Stimulated activated CD4-positive, alpha-beta T cell treated with anti-CD3 and anti-CD28 coated beads, TNF-alpha, amount 100 ng/mL, for 1 hour (primary cell): Measurements from ENCODE around the gene IL23R.
"Not testable (repeated sequence)": the region's sequence is repeated elsewhere in the genome, so short reads cannot be mapped to it uniquely, and the experiment has no call there.

Experiments
- DNase-seq, 3 donors: peaks; one replicate each; pipeline ENCODE4 v3.0.0-alpha.2; 2020; ENCODE audit warnings: low read depth in 3 of 3, low spot score in 1 of 3

IL23R gene

DNA sequence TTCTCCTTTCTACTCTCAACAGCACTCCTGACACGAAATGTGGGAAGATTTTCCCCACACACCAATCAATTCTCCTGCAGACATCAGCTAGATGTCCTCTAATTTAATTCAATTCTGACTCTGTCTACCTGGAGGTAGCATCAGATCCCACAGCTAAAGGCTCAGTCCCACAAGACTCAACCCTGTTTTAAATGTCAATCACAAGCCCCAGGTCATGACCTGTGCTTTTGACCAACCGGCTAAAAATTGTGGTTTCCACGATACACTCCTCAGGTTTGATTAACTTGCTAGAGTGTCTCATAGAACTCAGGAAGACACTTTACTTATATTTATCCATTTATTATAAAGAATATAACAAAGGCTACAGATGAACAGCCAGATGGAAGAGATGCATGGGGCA is 27.4 kb downstream of the IL23R start:
- DNase-seq: no peak

DNA sequence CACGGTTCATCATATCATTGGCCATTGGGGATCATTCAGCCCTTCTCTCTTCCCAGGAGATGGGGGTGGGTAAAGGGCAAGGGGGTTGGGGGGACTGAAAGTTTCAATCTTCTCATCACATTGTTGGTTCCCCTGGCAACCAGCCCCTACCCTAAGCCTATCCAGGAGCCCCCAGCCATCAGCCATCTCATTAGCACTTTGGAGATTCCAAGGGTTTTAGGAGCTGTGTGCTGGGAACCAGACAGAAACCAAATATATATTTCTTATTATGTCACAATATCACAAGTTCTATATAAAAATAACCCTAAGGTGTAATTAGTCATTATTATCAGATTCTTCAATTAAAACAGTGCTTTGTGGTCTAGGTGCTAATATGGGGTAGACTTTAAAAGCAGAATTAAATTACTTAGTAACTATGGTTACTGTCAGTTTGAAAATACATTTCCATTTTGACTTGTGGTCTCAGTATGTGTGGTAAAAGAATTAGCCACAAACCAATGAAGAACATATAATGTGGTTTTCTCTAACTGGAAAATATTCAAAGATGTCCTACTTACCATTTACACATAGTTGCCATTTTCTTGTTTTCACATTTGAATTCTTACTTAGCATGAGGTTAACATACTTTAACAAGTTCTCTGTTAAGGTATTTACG is 28.1 kb downstream of the IL23R start:
- DNase-seq: no peak

DNA sequence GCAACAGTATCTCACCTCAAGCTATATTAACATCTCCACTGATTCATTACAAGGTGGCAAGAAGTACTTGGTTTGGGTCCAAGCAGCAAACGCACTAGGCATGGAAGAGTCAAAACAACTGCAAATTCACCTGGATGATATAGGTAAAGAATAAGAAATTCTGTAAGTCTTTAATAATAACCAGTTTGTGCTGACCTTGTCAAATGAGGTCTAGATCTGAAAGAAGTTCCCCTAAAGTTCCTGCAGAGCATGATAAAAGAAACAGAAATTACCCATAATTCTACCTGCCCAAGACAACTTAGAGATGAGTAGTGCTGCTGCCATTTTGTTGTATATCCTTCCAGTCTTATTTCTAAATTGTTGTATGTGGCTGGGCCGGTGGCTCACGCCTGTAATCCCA is 34.5 kb downstream of the IL23R start:
- no peak for DNase-seq

DNA sequence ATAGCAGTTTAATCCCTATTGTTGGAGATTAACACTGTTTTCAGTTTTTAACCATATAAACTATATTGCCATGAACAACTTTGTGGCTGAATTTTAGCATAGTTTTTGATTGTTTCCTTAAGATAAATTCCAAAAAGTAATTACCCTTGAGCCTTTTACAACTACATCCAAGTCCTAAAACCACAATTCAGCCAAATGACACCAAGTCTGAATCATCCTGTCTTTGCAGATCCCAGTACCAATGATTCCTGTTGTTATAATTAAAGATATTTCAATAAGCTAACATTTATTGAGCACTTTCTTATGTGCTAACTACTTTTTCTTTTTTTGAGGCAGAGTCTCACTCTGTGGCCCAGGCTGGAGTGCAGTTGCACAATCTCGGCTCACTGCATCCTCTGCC is 35.6 kb downstream of the IL23R start:
- DNase-seq: no peak

- DNase-seq: no peak
Measured at GRCh38 chr1:67204298-67204980, 38.2 kb downstream of the IL23R start.

GRCh38 chr1:67207398-67207797 is 41.1 kb downstream of the IL23R start:
- DNase-seq: not testable (repeated sequence)

DNA sequence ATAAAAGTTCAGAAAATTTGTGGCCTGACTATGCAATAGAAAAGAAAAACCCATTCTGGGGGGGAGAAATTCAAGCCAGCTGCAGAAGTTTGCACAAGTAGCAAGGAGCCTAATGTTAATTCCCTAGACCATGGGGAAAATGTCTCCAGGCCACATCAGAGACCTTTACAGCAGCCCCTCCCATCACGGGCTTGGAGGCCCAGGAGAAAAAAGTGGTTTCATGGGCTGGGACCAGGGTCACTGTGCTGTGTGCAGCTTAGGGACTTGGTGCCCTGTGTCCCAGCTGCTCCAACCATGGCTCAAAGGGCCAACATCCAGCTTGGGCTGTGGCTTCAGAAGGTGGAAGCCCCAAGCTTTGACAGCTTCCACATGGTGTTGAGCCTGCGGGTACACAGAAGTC is 42.0 kb downstream of the IL23R start:
- DNase-seq: no peak

- no peak for DNase-seq
Measured at GRCh38 chr1:67209521-67209920, 43.3 kb downstream of the IL23R start.

GRCh38 chr1:67211589-67212563 is 45.6 kb downstream of the IL23R start:
- DNase-seq: peak in 1 of 3 donors; percentile 9

DNA sequence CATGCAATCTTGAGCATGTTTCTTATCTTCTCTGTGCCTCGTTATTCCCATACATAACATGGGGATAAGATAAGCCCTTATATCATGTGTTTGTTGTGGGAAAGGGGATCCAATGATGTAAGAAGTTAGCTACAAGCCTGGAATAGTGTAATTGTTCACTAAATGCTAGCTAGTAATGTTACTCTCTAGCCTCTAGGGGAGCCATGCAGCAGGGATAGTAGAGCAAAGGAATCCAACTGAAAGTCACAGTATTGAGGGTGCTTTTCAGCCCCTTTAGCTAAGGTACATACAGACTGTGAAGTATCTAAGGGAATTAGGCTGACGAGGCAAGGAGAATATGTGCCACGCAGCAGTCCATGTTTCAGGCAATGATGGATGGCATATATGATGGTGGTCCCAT is 46.9 kb downstream of the IL23R start:
- DNase-seq: no peak

DNA sequence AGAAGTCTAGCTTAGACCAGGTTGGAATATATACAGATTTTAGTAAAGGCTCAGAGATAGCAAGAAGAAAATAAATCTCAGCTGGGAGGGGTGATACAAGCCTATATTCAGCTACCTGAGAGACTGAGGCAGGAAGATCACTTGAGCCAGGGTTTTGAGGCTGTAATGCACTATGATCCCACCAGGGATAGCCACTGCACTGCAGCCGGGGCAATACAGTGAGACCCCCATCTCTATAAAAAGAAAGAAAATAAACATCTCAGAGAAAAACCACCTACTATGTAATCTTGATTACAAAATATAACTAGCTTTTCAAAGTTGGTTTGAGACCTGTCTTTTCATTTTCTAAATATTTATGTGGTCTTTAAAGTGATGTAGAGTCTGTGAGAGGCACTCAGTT is 47.7 kb downstream of the IL23R start:
- DNase-seq: no peak

- DNase-seq: no peak
Measured at GRCh38 chr1:67214420-67215174, 48.3 kb downstream of the IL23R start.

DNA sequence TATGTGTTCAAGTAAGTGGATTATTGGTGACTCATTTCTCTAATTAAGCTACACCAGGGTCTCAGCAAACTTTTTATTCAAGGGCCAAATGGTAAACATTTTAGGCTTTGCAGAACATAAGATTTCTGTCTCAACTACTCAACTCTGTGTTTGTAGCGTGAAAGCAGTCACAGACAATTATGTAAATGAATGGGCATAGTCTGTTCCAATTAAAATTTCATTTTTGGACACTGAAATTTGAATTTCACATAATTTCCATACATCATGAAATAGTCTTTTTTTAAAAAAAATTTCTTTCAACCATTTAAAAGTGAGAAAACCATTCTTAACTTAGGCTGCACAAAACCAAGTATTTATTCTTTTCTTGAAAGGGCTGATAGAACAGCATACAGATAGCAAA is 50.1 kb downstream of the IL23R start:
- DNase-seq: no peak

- DNase-seq: no peak
Measured at GRCh38 chr1:67217417-67217816, 51.2 kb downstream of the IL23R start.

- no peak for DNase-seq
Measured at GRCh38 chr1:67217938-67218337, 51.7 kb downstream of the IL23R start.

- DNase-seq: no peak
Measured at GRCh38 chr1:67224856-67225255, 58.6 kb downstream of the IL23R start.

- DNase-seq: no peak
Measured at GRCh38 chr1:67226688-67227087, 60.4 kb downstream of the IL23R start.

GRCh38 chr1:67227196-67227595 is 60.9 kb downstream of the IL23R start:
- DNase-seq: no peak

DNA sequence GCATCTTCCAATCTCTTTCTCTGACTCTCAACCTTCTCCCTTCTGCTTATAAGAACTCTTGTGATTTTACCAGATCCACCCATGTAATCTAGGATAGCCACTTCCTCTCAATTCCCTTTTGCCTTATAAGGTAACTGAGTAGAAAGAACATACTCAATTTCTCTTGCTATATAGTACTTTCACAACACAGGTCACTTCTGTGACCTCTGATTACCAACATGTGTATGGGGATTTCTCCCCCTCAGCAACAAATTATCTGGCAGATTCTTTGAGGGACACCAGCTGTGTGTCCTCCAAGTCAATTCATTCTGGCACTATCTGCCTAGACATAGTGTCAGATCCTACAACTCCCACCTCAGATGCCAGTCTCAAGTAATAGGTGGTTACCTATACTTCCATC is 62.5 kb downstream of the IL23R start:
- no peak for DNase-seq

- no peak for DNase-seq
Measured at GRCh38 chr1:67230539-67230938, 64.3 kb downstream of the IL23R start.

DNA sequence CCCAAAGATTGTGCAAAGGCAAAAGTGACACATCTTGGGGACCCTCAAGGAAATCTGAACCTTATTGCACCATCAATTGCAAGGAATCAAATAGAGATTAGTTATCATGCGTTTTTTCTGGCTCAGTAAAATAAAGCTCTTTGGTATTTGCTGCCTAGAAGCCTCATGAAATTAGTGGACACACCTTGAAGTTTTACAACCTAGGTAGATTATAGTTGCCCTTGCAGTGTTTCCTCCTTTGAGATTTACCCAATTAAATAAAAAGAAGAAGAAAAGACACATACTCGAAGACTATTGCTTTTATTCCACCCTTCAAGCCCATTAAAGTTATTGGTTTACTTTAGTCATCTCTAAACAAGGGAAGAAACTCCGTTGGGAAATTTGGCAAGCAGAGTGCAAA is 70.0 kb downstream of the IL23R start:
- DNase-seq: no peak
